ENCODE measurements around the gene ZWILCH.

DNA sequence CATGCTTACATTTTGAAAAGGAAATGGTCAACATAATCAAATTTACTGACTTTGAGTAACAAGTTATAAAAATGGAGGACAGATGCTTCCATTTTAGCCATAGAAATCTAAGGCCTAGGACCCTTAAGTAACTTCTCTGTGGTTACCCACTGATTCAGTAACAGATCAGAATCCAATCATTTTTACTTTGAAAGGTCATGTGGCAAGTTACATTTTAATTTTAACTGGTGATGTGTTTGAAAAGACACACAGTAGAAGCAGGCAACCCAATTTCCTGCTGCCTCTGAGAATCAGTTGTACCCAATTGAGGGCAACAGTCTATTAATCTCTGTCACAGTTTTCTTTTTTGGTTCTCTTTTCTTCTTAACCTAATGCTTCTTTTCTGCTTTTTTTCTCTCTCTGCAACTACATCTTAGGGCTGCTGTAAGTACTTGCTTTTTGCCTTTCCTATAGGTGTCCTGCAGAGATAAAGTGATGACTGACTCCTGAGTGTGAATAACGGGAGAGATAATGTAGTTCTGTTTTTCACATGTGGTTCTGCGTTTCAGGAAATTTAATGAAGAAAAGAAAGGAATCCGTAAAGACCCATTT lies 3.3 kb downstream of the ZWILCH start:
- TF ChIP-seq POLR2AphosphoS5 (IDR thresholded peaks at IDR 0.05; ENCODE audit: low read depth, low read length) (no peak), SIN3A (IDR thresholded peaks at IDR 0.05; ENCODE audit: borderline replicate concordance, insufficient read depth, low read length) (no peak), TAF1 (IDR thresholded peaks at IDR 0.05; ENCODE audit: borderline replicate concordance, insufficient read depth, low read length) (no peak), FOXP2 (optimal IDR thresholded peaks at IDR 0.05; ENCODE audit: borderline replicate concordance, extremely low read depth, extremely low read length, insufficient read depth) (no peak)
- TF ChIP-seq, protein P1, sequence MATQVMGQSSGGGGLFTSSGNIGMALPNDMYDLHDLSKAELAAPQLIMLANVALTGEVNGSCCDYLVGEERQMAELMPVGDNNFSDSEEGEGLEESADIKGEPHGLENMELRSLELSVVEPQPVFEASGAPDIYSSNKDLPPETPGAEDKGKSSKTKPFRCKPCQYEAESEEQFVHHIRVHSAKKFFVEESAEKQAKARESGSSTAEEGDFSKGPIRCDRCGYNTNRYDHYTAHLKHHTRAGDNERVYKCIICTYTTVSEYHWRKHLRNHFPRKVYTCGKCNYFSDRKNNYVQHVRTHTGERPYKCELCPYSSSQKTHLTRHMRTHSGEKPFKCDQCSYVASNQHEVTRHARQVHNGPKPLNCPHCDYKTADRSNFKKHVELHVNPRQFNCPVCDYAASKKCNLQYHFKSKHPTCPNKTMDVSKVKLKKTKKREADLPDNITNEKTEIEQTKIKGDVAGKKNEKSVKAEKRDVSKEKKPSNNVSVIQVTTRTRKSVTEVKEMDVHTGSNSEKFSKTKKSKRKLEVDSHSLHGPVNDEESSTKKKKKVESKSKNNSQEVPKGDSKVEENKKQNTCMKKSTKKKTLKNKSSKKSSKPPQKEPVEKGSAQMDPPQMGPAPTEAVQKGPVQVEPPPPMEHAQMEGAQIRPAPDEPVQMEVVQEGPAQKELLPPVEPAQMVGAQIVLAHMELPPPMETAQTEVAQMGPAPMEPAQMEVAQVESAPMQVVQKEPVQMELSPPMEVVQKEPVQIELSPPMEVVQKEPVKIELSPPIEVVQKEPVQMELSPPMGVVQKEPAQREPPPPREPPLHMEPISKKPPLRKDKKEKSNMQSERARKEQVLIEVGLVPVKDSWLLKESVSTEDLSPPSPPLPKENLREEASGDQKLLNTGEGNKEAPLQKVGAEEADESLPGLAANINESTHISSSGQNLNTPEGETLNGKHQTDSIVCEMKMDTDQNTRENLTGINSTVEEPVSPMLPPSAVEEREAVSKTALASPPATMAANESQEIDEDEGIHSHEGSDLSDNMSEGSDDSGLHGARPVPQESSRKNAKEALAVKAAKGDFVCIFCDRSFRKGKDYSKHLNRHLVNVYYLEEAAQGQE (IDR thresholded peaks at IDR 0.05; ENCODE audit: insufficient read depth in 1 of 2, low read depth in 2 of 2, low read length in 2 of 2), result no peak
